ENCODE data around the gene ILF3.

Gene ILF3

GRCh38 chr19:10625003-10625761, 29.0 kb upstream of the ILF3 start, which contains the start of gene SLC44A2:
Gene SLC44A2 (plus strand): TSS chr19:10625553. CDS start chr19:10625634, 81 bp downstream.
- H3K4me3 ChIP-seq (replicated peaks; ENCODE audit: low read depth, low read length): no peak within 1 kb of the TSS

GRCh38 chr19:10625762-10626138, 28.4 kb upstream of the ILF3 start:
- Histone ChIP-seq H3K27me3 (replicated peaks; ENCODE audit: control insufficient read depth, insufficient read depth, low read length) (no peaks in the 10 kb centered on the region), H3K4me3 (replicated peaks; ENCODE audit: low read depth, low read length) (no peak overlapping the region), H3K36me3 (ENCODE audit: control insufficient read depth, insufficient read depth, low read length) (peaks cover 9% of the 10 kb centered on the region)
- no peak for TF ChIP-seq CTCF (IDR thresholded peaks at IDR 0.05; ENCODE audit: insufficient read depth, low read length, poor library complexity, severe bottlenecking)
- DNase-seq (ENCODE audit: extremely low read depth, insufficient read length): no peak

More at GRCh38 chr19:10625003-10625761, 29.0 kb upstream of the ILF3 start, which contains the start of gene SLC44A2:
- Histone ChIP-seq H3K27me3 (replicated peaks; ENCODE audit: control insufficient read depth, insufficient read depth, low read length) (no peaks in the 10 kb centered on the region), H3K36me3 (ENCODE audit: control insufficient read depth, insufficient read depth, low read length) (peaks cover 9% of the 10 kb centered on the region)
- no peak for TF ChIP-seq CTCF (IDR thresholded peaks at IDR 0.05; ENCODE audit: insufficient read depth, low read length, poor library complexity, severe bottlenecking)
- DNase-seq (ENCODE audit: extremely low read depth, insufficient read length): no peak

GRCh38 chr19:10631874-10632273, 22.3 kb upstream of the ILF3 start:
- Histone ChIP-seq H3K4me3 (replicated peaks; ENCODE audit: low read depth, low read length) (no peak overlapping the region), H3K27me3 (replicated peaks; ENCODE audit: control insufficient read depth, insufficient read depth, low read length) (no peaks in the 10 kb centered on the region), H3K36me3 (ENCODE audit: control insufficient read depth, insufficient read depth, low read length) (peaks cover 32% of the 10 kb centered on the region)
- no peak for TF ChIP-seq CTCF (IDR thresholded peaks at IDR 0.05; ENCODE audit: insufficient read depth, low read length, poor library complexity, severe bottlenecking)
- no peak for DNase-seq (ENCODE audit: extremely low read depth, insufficient read length)

GRCh38 chr19:10634430-10634829, 19.7 kb upstream of the ILF3 start:
- TF ChIP-seq CTCF (IDR thresholded peaks at IDR 0.05; ENCODE audit: insufficient read depth, low read length, poor library complexity, severe bottlenecking): no peak
- Histone ChIP-seq H3K4me3 (replicated peaks; ENCODE audit: low read depth, low read length) (no peak overlapping the region), H3K27me3 (replicated peaks; ENCODE audit: control insufficient read depth, insufficient read depth, low read length) (no peaks in the 10 kb centered on the region), H3K36me3 (ENCODE audit: control insufficient read depth, insufficient read depth, low read length) (peaks cover 30% of the 10 kb centered on the region)
- no peak for DNase-seq (ENCODE audit: extremely low read depth, insufficient read length)

GRCh38 chr19:10634963-10635362, 19.2 kb upstream of the ILF3 start:
- no peak for DNase-seq (ENCODE audit: extremely low read depth, insufficient read length)
- Histone ChIP-seq H3K27me3 (replicated peaks; ENCODE audit: control insufficient read depth, insufficient read depth, low read length) (no peaks in the 10 kb centered on the region), H3K36me3 (ENCODE audit: control insufficient read depth, insufficient read depth, low read length) (peaks cover 30% of the 10 kb centered on the region), H3K4me3 (replicated peaks; ENCODE audit: low read depth, low read length) (no peak overlapping the region)
- no peak for TF ChIP-seq CTCF (IDR thresholded peaks at IDR 0.05; ENCODE audit: insufficient read depth, low read length, poor library complexity, severe bottlenecking)

Measured in GM06990 (cell line).